Endometrial microvascular endothelial cells (primary cell): ENCODE results near the gene COMMD1. TPM values are rescaled to one million over a fixed set of nuclear protein-coding genes. Genes with fewer than 3 reads are reported as not detected.
"Not testable (repeated sequence)": the region's sequence is repeated elsewhere in the genome, so short reads cannot be mapped to it uniquely, and the experiment has no call there.

Experiments used
- in situ Hi-C: cut with HindIII; loops from 2 replicates; pipeline ENCODE4 v1.10.0; 2017; ENCODE audit warnings: low sequenced_read_pairs, low pct_unique_long_range_greater_than_20kb; ENCODE audit errors: inconsistent ontology term
- total RNA-seq: library from RNA; depleted of rRNA; stranded (reverse); fragments of >200 nt; gene quantifications from one replicate; pipeline ENCODE4 v1.2.3, GENCODE V29; 2015; ENCODE audit errors: inconsistent ontology term

The COMMD1 gene
- total RNA-seq, 1 donor from 2014 or later, result 57.9 TPM

DNA sequence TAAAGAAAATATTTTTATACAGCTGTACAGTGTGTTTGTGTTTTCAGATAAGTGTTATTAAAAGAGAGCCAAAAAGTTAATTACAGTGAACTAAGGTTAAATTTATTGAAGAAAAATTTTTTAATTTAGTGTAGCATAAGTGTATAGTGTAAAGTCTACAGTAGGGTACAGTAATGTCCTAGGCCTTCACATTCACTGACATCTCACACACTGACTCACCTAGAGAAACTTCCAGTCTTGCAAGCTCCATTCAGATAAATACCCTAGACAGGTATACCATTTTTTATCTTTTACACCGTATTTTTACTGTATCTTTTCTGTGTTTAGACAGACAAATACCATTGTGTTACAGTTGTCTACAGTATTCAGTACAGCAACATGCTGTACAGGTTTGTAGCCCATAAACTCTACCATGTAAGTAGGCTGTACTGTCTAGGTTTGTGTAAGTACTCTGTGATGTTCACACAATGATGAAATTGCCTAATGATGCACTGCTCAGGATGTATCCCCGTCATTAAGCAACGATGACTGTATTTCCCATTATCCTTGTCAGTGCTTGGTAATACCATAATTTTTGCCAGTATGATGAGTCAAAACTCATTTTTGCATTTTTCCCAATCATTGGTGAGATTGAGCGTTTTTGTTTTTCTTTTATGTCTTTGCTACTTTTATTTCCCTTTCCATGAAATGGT, 242.3 kb downstream of the COMMD1 start:
- in situ Hi-C loops, result no loop called here

GRCh38 chr2:62149708-62150107, 244.2 kb downstream of the COMMD1 start:
- in situ Hi-C loops, result no loop called here

- in situ Hi-C loops, result no loop called here
Measured at GRCh38 chr2:62150597-62151305, 245.3 kb downstream of the COMMD1 start.

GRCh38 chr2:62151306-62151638, 245.8 kb downstream of the COMMD1 start:
- in situ Hi-C loops, result no loop called here

- in situ Hi-C loops, result no loop called here
Measured at GRCh38 chr2:62152000-62152399, 246.5 kb downstream of the COMMD1 start.

DNA sequence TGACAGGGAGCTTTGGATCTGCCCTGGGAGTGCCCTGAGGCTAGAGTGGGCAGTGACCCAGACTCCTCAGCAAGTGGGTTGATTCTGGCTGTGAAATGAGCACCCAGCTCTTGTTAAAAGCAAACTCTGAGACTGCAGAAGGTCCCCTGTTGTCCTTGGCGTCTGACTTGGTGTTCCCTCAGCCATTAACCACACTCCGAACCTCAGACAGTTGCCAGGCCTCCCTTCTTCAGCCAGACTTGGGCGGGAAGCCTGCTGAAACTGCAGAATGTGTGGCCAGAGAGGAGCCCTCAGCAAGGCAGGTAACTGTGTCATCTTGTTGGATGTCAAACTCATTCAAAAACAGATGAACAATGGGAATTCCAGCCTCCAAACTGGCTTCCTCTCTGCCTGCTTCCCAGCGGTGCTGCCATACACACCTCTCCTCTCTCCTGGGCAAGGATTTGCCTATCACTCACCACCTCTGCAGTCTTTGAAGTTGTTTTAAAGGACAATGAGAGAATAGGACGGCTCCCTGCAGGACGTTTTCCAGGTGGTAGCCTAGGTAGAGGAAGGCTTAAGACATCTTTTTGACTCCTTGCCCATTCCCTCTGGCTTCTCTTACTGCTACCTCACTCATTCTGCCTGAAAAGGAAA, 251.5 kb downstream of the COMMD1 start:
- in situ Hi-C loops, result no loop called here

- in situ Hi-C loops, result no loop called here
Measured at GRCh38 chr2:62158444-62159121, 253.1 kb downstream of the COMMD1 start.

- in situ Hi-C loops, result not testable (repeated sequence)
Measured at GRCh38 chr2:62160691-62161090, 255.2 kb downstream of the COMMD1 start.

GRCh38 chr2:62163106-62163831, 257.8 kb downstream of the COMMD1 start:
- in situ Hi-C loops, result no loop called here

GRCh38 chr2:62163834-62164233, 258.4 kb downstream of the COMMD1 start:
- in situ Hi-C loops, result no loop called here

- in situ Hi-C loops, result no loop called here
Measured at GRCh38 chr2:62175728-62176127, 270.3 kb downstream of the COMMD1 start.

DNA sequence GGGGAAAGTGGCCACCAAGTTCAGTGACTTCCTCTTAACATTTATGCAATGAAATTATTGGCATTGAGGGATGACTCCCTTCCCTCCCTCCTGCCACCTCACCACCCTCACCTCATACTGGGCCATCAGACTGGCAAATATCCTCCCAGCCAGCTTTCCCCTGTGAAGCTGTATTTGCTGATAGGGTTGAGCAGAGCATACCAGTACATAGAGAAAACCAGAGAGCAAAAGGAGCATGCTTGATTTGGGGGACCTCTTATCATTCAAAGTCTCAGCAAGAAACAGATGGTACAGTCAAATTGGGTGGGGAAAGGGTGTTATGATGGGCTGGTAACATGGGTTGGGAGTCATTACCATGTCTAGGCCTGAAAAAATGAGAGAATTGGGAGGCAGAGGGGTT, 271.3 kb downstream of the COMMD1 start:
- in situ Hi-C loops, result no loop called here

- in situ Hi-C loops, result no loop called here
Measured at GRCh38 chr2:62177392-62178049, 272.0 kb downstream of the COMMD1 start.

DNA sequence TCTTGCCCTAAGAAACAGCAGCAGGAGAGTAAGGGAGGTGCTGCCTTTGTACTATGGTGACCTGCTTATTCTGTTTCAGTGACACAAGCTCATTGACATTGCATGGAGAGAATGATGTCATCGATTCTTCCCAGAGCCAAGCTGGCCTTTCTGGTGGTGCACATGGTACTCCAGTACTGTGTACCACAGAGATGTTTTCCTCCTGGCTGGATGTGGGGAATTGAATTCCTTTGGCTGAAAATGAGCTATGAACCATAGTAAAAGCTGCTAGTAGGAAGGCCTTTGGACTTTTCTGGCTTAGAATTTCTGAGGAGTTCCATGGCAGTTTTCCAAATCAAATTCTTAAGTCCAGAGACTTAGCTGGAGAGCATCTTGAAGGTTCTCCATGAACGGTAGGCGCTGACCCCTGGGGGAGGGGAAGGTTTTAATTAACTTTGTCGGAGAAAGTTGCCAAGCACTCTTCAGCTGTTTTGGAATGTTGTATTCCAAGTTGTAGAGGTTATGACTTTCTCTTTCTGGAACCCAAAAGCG, 273.3 kb downstream of the COMMD1 start:
- in situ Hi-C loops, result no loop called here

- in situ Hi-C loops, result no loop called here
Measured at GRCh38 chr2:62180975-62181374, 275.5 kb downstream of the COMMD1 start.

DNA sequence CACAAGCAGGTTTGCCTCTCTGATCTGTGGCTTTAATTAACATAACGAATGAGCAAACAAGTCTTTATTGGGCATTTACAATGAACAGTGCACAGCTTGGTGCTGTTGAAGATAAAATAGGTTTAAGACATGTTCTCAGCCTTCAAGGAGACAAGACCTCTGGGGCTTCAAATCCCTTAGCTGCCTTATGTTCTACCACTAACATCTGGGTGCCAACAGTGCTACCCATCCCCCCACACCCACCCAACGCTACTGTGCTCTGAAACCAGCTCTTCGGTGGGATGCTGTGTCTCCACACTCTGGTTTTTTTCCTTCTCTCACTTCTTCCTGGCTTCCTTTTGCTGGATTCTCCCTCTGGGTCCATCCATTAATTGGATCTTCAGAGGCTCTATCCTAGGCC, 276.4 kb downstream of the COMMD1 start:
- in situ Hi-C loops, result no loop called here

GRCh38 chr2:62184512-62185230, 279.2 kb downstream of the COMMD1 start:
- in situ Hi-C loops, result no loop called here
